HG02884 (cell line): ENCODE data around the gene PTDSS2.
"Not testable (repeated sequence)": the region's sequence is repeated elsewhere in the genome, so short reads cannot be mapped to it uniquely, and the experiment has no call there.

ENCODE experiments used
- ATAC-seq: cut with Tn5 transposase; IDR thresholded peaks from one replicate; pipeline ENCODE4 v1.9.1; 2021; ENCODE audit warnings: mild to moderate bottlenecking, moderate library complexity; ENCODE audit not compliant: unreplicated experiment

The PTDSS2 gene

GRCh38 chr11:464316-464715, 14.2 kb downstream of the PTDSS2 start:
- ATAC-seq: no peak

GRCh38 chr11:465896-466530, 15.9 kb downstream of the PTDSS2 start:
- no peak for ATAC-seq

DNA sequence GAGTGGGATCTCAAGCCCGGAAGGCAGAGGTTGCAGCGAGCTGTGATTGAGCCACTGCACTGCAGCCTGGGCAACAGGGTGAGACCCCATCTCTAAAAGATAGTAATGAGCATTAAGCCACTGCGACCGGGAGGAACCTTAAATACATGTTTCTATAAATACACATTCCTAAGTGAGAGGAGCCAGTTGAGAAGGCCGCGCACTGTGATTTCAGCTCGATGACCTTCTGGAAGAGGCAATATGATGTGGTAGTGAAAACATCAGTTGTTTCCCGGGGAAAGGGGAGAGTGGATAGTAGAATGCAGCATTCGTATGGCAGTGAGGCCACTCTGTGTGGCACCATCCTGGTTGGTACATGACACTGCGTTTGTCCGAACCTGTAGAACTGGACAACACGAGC, 18.0 kb downstream of the PTDSS2 start:
- no peak for ATAC-seq

DNA sequence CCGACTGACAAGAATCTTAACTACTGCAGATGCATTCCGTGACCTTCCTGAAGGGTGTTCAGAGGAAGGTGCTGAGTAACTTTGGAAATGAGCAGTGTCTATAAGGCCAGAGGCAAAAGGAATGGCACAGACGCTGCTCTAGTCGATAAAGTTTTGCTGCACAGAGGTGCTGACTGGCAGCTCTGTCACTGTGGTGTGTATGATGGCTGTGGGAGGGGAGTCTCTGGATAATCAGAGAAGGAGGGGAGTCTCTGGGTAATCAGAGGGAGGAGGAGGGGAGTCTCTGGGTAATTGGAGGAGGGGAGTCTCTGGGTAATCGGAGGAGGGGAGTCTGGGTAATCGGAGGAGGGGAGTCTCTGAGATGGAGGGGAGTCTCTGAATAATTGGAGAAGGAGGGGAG, 18.4 kb downstream of the PTDSS2 start:
- no peak for ATAC-seq

DNA sequence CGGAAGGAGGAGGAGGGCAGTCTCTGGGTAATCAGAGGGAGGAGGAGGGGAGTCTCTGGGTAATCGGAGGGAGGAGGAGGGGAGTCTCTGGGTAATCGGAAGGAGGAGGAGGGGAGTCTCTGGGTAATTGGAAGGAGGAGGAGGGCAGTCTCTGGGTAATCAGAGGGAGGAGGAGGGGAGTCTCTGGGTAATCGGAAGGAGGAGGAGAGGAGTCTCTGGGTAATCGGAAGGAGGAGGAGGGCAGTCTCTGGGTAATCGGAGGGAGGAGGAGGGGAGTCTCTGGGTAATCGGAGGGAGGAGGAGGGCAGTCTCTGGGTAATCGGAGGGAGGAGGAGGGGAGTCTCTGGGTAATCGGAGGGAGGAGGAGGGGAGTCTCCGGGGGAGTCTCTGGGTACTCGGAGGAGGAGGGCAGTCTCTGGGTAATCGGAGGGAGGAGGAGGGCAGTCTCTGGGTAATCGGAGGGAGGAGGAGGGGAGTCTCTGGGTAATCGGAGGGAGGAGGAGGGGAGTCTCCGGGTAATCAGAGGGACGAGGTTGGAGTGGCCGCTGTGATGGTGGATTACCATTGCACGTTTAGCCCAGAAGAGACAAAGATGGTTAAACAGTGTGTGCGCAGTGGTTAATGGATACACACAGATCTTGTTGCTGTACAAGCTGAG, 19.1 kb downstream of the PTDSS2 start:
- ATAC-seq: not testable (repeated sequence)

DNA sequence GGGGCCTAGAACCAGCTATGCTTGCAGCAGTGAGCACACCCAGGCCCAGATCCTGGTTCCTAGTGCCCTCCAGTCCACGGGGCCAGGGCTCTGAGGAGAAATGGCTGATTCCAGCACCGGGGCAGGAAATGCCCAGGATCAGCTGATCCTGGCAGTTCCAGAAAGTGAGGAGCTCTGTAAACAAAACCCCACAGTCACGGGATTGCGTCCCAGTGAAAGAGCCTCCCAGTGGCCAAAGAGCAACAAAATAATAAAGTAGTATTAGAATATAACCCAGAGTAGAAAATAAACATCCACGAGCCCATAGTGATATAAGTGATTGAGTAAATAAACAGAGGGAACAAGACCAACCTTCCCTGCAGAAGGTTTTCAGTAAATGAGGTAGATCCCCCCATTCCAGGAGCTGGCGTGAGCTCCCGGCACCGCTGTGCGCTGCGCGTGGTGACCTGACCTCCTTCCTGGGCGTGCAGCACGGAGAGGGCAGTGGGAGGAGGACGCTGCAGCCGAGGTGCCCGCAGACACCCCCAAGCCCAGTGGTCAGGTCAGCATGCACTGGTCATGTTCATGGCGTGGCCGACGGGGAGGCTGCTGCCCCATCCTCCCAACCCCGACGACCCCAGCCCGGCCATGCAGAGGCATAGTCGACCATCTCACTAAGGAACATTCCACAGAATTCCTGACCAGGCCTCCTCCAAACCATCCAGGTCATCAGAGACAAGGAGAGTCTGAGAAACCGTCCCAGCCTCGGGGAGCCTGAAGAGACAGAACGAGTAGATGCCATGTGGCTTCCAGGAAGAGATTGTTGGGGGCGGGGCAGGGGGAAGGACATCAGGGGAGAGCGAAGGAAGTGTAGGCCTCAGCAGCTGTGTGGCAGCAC, 19.8 kb downstream of the PTDSS2 start:
- no peak for ATAC-seq

DNA sequence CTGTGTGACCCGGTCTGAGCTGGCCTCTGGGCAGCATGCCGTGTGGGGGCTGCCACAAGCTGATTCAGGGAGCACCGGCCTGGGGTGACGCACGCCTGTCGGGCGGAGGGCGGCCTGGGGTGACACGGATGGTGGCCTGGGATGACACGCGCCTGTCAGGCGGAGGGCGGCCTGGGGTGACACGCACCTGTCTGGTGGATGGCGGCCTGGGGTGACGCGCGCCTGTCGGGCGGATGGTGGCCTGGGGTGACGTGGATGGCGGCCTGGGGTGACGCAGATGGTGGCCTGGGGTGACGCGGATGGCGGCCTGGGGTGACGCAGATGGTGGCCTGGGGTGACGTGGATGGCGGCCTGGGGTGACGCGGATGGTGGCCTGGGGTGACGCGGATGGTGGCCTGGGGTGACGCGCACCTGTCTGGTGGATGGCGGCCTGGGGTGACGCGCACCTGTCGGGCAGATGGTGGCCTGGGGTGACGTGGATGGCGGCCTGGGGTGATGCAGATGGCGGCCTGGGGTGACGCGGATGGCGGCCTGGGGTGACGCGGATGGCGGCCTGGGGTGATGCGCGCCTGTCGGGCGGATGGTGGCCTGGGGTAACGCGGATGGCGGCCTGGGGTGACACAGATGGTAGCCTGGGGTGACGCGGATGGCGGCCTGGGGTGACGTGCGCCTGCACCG, 21.5 kb downstream of the PTDSS2 start:
- ATAC-seq: no peak

DNA sequence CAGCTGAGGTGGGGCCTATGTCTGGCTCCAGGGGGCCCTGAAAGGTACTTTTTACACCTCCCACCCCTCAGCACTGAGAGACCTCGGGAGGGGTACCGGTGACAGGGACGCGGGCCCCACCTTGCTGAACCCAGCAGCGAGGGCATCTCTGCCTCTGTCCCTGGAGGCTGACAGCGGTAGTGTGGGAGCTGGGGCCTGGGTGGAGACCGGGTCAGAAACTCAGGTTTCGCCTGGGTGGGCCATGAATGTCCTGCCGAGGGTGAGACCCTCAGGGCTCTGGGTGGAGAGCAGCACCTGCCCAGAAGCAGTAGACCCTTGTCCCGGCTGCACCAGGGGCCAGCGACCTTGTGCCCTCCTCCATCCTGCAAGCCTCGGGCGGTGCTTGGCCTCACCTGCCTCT, 22.2 kb downstream of the PTDSS2 start:
- ATAC-seq: no peak

- no peak for ATAC-seq
Observed at GRCh38 chr11:472816-473215, 22.7 kb downstream of the PTDSS2 start.

DNA sequence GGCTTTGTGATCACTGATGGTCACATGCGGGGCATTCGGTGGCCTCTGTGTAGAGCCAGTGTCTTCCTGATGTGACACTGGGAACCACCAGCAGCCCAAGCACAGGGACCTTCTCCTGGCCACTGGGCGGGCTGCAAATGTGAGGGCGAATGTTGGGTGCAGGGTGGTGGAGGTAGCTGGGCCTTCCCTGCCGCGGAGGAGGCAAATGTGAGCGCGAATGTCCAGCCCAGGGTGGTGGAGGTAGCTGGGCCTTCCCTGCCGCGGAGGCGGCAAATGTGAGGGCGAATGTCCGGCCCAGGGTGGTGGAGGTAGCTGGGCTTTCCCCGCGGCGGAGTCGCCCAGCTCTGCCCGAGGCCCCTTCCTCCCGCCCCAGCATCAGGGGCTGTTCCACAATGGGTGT, 23.3 kb downstream of the PTDSS2 start:
- no peak for ATAC-seq

GRCh38 chr11:473962-474785, 24.1 kb downstream of the PTDSS2 start:
- ATAC-seq: no peak

DNA sequence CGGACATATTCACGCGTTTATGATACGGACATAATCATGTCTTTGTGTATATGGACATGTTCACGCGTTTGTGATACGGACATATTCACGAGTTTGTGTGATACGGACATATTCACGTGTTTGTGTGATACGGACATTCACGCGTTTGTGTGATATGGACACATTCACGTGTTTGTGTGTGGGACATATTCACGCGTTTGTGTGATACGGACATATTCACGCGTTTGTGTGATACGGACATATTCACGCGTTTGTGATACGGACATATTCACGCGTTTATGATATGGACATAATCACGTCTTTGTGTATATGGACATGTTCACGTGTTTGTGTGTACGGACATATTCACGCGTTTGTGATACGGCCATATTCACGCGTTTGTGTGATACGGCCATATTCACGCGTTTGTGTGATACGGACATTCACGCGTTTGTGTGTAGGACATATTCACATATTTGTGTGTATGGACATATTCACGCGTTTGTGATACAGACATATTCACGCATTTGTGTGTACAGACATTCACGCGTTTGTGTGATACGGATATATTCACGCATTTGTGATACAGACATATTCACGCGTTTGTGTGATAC, 24.9 kb downstream of the PTDSS2 start:
- ATAC-seq: no peak

DNA sequence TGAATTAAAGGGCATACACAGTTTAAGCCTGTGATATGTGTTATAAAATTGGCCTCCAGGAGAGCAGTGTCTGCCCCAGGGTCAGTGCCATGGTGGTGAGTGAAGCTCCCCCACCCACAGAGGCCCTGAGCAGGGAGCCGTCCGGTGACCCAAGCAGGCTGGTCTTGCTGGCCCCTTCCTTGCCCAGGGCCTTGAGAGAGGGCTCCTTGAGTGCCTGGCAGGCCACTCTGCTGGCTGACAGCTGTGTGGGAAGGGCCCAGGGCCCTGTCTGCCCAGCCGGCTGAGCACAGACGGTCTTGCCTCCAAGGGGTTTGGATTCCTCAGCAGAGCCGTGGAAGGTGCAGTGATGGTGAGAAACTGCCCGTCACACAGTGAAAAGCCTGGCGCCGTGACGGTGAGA, 25.9 kb downstream of the PTDSS2 start:
- no peak for ATAC-seq

GRCh38 chr11:476416-476815, 26.3 kb downstream of the PTDSS2 start:
- no peak for ATAC-seq

- ATAC-seq: no peak
Observed at GRCh38 chr11:477052-477715, 27.1 kb downstream of the PTDSS2 start.

GRCh38 chr11:479311-479710, 29.2 kb downstream of the PTDSS2 start:
- no peak for ATAC-seq

- no peak for ATAC-seq
Observed at GRCh38 chr11:484616-485015, 34.5 kb downstream of the PTDSS2 start.

DNA sequence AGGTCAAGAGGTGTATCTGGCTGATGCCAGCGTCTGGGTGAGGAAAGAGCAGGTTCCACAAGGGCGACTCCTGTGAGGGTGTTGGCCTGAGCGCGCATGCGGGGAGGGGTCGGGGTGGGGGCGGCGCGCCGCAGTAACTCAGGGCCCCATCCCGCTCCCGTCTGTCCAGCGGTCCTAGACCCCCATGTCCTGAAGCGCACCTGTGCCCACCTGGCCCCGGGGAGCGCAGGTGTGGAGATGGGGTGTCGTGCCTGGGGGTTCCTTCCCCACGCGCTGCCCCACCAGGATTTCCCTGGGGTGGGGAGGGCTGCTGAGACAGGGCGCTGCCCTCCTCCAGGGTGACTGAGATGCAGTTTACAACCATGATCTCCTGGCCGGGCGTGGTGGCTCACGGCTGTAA, 36.1 kb downstream of the PTDSS2 start:
- ATAC-seq: no peak

DNA sequence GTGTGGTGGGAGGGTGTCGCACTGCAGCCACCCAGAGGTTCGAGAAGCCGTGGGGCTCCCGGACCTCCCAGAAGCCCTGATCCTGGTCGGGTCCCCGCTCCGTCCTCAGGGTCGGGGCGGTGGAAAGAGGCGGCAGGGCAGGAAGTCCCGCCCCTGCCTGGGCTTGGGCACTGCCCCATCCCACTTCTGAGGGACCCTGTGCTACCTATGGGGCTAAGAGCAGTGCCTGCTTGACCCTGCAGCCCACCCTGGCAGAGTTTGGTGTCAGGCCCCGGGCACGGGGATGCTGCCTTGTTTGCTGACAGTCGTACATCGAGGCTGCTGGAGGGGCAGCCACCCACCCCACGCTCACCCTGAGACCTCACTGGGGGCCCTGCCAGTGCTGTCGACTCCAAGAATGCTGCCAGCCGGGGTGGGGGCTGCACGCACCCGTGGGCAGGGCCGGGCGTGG, 37.5 kb downstream of the PTDSS2 start:
- no peak for ATAC-seq

- ATAC-seq: no peak
Observed at GRCh38 chr11:488062-488461, 38.0 kb downstream of the PTDSS2 start.
